HEK293T (cell line): ENCODE data around the gene PRKAG1.

Experiments
- FOXA1 ChIP-seq: fragments of 450-650 bp; IDR thresholded peaks from 2 replicates; pipeline ENCODE4 v1.6.1; 2016; ENCODE audit warnings: mild to moderate bottlenecking
- HDGF ChIP-seq: fragments of 450-650 bp; IDR thresholded peaks from 2 replicates; pipeline ENCODE4 v1.6.1; 2017; ENCODE audit warnings: antibody characterized with exemption, borderline replicate concordance

- TF ChIP-seq HDGF (no peak), FOXA1 (no peak)
These were observed 9.4 kb upstream of the PRKAG1 start for GRCh38 chr12:49027846-49028555.
